A673 (cell line): ENCODE measurements around the gene DPP7.

Source experiments
- CTCF ChIP-seq: fragments of 300-800, 200-600 bp; sonication (generic); conservative IDR thresholded peaks from 2 replicates; pipeline ENCODE4 v1.5.1; 2017; ENCODE audit warnings: low read depth, mild to moderate bottlenecking, antibody characterized with exemption, low read length, moderate library complexity, mixed read lengths
- EZH2 ChIP-seq: fragments of 200-600 bp; sonication (generic); IDR thresholded peaks from 2 replicates; pipeline ENCODE4 v1.6.1; 2017; ENCODE audit warnings: borderline replicate concordance, low read depth, mild to moderate bottlenecking, mixed read lengths, antibody characterized with exemption, low read length; ENCODE audit not compliant: poor library complexity, severe bottlenecking

- TF ChIP-seq CTCF (no peak), EZH2 (no peak)
Observed at GRCh38 chr9:137075275-137075775, 39.2 kb downstream of the DPP7 start.
